NCI-H1048 (cell line): ENCODE results near the gene EPHA4.

ENCODE experiments used
- DNase-seq: peaks from one replicate; lab custom pipeline; 2025; lab: John Stamatoyannopoulos, UW

Gene EPHA4

DNA sequence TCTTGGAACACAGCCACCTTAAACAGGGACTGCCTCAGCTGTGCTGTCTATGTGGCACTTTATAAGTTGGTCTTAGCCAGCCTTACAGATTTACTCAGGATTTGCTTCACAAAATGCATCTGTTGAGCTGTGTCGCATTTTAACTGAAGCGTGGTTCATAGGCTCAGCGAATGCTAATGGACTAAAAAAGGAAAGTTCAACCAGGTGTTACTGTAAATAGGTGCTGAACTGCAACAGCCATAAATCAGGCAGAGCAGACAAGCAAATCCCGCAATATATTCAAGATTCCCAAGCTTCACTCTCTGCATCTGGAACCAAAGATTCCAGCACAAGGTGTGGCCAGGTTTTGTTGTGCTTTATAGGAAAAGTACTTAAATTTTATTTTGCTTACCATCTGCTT, 130.0 kb downstream of the EPHA4 start:
- no peak for DNase-seq

DNA sequence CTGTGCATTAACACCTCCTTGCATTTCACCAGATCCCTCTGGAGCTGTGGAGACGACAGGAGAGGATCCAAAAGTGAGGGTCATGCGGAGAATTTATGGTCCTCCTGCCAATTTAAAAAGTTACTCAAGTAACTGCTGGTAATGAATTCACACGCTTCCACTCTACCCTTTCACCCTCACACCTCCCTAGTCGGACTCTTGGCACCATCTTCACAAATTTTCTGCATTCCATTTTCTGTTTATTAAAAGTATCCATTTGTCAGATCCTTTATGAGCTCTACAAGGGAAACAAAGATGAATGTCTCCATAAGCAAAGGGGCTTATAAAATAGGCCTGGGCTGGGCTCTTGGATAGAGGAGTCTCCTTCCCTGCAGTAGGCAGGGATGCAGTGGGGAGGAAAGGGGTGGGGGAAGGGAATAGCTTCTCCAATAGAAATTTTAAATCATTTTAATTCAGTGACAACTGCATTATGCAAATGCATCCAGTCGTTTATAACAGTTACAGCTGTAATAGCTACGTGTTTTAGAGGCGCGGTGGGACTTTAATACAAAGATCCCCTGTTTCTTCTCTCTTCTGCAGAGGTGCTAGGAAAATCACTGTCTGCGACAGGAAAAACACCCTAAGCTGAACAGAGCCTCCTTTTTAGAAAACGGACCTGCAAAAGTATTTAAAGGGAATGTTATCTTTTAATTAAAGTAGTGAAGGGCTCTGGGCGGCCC, 132.2 kb downstream of the EPHA4 start:
- peak; percentile 16 for DNase-seq

DNA sequence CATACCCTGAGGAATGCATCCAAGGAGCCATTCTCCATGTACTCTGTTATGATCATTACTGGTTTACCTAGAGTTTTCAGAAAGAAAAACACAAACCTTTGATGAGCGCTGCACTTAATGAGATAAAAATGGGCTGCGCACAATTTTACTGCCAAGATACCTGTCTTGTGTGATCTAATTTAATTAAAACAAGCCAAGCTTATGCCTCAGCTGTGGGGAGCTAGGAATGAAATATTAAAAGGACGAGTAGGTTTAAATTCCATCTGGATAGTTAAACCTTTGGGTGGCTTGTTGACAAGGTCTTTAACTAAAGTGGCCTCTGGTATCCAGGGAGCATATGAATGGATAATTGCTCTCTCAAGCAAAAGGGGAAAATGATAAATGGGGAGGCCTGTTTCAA, 135.0 kb downstream of the EPHA4 start:
- DNase-seq = no peak

- DNase-seq = no peak
Measured at GRCh38 chr2:221435171-221435570, 136.9 kb downstream of the EPHA4 start.

- no peak for DNase-seq
Measured at GRCh38 chr2:221434142-221434541, 138.0 kb downstream of the EPHA4 start.

DNA sequence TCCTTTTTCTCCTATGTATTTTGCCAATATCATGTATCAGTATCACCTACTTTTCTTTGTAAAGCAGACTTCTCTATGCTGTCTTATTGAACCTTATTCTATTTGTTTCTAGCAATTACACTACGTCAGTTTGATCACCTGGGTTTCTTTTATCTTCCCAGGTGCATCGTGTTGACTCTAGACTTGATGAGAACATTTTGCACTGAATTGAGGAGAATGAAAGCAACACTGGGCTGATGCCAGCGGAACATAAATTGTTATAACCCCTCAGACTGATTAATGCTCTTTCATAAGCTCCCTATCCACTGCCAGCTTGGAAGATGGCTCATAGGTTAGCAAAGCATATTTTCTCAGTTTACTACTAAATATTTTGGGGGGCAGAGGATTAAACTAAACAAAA, 140.6 kb downstream of the EPHA4 start:
- DNase-seq = no peak

DNA sequence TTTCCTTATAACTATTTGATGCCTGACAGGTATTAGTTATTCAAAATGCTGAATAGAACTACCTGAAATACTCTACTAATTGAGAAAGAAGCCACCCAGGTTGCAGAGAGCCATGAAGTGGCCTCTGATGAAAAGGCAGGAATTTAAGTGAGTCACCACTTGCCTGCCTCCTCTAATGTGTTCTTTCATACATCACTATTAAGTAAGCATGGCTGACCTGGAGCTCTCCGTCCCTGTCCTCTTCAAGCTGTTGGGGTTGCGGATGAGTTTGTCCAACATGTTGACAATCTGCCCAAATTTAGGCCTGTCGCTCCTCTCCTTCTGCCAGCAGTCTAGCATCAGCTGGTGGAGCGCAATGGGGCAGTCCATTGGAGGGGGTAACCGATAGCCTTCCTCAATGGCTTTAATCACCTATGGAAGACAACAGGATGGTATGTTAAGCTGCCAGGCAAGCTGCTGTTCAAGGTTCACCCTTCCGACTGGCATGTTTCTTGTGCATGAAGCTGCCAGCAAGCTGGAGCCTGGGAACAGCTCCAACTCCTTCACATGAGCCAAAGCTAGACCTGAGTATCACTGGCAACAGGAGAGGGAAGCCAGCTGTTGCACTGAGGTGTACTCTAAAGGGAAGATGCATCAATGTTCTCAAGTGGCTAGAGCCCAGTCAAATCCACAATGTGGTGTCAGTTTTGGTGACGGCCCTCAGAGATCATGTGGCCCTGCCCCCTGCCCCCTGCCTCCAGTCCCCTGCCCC, 142.2 kb downstream of the EPHA4 start:
- no peak for DNase-seq

GRCh38 chr2:221428896-221429295, 143.2 kb downstream of the EPHA4 start:
- no peak for DNase-seq

GRCh38 chr2:221426929-221427328, 145.2 kb downstream of the EPHA4 start:
- no peak for DNase-seq

DNA sequence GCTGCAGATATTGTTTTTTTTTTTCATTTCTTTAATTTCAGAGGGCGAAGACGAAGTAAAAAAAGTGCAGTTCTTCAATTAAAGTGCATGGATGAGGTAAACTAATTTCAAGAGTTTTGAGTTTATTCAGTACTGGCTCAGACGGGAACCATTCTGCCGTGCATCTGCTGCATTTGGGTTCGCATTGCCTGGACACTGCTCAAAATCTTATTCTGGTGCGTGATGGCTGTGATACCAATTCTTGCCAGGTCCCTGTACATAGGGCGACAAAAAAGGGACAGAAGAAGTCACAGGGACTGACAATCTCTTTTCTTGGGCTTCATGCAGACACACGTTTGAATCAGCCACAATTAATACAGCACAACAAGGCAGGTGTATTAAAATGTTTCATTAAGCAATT, 146.2 kb downstream of the EPHA4 start:
- no peak for DNase-seq

DNA sequence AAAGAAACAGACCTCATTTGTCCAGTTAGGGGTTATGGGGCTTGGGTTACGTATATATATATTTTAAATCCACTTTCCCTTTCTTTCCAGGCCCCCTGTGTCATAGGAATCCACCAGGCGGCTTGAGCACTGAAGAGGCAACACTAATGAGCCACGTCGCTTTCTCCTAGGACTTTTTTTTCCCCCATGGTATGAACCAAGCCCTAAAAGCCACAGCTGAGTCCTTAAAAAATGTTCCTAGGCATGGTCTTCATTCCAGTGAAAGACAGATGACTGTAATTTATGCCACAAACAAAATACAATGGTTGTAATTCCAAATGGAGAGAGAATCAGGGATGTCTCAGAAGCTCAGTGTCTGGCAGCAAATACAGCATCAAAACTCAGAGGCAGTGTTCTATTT, 146.8 kb downstream of the EPHA4 start:
- no peak for DNase-seq

GRCh38 chr2:221423210-221423804, 148.8 kb downstream of the EPHA4 start:
- no peak for DNase-seq

DNA sequence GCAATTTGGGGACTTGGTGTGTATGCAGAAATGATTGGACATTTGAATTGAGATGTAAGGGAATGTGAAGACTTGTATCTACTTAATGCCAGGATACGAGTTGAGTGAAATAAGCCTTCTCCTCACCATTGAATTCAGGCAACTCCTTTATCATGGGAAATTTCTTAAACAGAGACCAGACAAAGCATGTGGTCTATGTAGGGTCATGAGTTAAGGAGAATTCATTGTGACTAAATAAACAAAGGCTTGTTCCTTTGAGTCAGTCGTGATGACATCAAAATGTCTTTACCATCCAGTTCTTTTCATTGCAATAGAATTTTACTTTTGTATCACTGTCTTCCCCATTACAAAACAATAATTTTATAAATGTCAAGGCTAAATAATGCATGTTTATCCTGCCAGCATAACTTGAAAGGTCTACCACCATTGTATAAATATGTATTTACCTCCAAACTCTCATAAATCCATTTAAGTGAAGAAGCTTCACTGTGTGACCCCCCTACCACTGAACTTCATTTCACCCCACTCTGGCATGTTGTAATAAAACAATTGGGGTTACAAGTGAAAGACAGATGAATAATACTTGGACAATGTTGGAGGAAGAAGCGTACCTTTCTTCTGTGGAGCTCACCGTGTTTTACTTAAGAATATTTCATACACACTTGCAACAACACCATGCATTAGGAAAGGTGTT, 149.4 kb downstream of the EPHA4 start:
- DNase-seq = no peak

DNA sequence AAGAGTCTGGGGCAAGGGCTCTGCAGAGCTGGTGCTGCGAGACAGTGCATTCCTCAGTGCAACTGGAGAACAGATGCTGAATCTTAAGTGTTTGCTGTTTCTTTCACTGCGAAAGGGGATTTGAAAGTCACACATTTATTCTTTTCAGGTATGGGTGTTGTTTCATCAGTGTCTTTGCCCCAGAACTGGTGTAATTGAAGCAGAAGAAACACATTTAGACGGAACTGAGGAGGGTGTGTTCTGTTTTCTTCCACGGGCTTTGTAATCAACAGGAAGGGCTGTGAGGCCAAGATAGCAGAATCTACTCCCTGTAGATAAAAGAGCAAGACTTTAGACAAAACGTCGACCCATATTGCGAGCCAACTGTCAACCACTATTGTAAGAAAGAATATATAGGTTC, 151.9 kb downstream of the EPHA4 start:
- no peak for DNase-seq

DNA sequence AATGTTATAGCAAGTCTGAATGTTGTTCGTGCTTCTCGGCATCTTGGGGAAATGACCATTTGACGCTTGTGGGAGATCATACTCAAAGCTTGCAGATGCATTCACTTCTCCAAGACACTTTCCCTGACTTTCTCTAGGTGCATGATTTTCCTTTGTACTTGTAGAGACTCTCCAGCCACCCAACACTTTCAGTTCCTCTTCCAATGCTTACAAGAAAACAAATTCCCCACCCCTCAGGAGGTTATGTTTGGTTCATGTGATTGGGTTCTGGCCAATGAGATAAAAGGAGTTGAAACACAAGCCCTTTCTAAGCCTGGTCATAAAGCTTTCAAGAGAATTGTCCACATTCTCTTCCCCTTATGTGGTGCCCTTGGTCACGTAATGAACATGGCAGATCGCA, 156.3 kb downstream of the EPHA4 start:
- no peak for DNase-seq

GRCh38 chr2:221412978-221413377, 159.1 kb downstream of the EPHA4 start:
- DNase-seq = no peak

GRCh38 chr2:221410487-221410886, 161.6 kb downstream of the EPHA4 start:
- DNase-seq = no peak

DNA sequence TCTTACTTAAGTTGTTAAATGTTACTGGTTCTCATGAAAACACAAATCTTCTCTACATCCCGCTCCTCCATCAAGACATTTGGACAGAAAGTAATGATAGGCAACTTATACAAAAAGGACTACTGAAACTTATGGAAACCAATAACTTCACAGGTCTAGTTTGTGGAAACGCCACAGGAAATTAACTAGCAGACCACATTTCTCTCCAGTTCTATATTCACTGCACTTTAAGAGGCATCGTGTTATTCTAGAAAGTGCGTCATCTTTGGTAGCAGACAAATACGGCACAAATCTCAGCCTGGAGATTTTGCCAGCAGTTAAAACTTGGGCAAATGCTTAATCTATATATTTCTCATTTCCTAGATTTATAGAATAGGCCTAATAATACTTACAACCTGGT, 164.3 kb downstream of the EPHA4 start:
- DNase-seq = no peak

- no peak for DNase-seq
Measured at GRCh38 chr2:221405521-221405920, 166.6 kb downstream of the EPHA4 start.

- no peak for DNase-seq
Measured at GRCh38 chr2:221402072-221402471, 170.0 kb downstream of the EPHA4 start.

- DNase-seq = no peak
Measured at GRCh38 chr2:221400411-221400810, 171.7 kb downstream of the EPHA4 start.

DNA sequence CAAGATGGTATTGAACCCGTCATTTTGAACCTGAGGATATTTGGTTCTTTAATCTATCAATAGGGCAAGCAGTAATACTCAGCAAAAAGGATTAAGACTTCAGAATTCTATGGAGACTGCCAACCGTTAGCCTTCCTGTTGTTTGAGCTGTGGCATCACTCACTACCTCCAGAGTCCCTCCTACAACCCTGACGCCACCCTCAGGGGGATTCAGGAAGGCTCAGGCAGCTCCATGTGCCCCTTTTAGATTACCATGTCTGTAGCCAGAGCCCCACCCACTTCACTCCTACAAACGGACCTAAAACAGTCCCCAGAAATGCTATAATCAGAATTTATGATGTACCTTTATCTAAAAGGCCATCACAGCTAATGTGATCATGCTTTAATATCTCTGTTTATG, 172.9 kb downstream of the EPHA4 start:
- DNase-seq = no peak

- DNase-seq = no peak
Measured at GRCh38 chr2:221397187-221397586, 174.9 kb downstream of the EPHA4 start.
